Lower leg skin (tissue), 4 donors: Measurements from ENCODE around the gene C16orf89. TPM values are rescaled to one million over a fixed set of nuclear protein-coding genes. Genes with fewer than 3 reads are reported as not detected.
"Not testable (repeated sequence)": the region's sequence is repeated elsewhere in the genome, so short reads cannot be mapped to it uniquely, and the experiment has no call there.

Experiments
- DNase-seq, 2 donors: peaks; one replicate each; pipeline ENCODE4 v3.0.0-alpha.2; 2019; ENCODE audit warnings: low spot score in 2 of 2
- H3K4me3 ChIP-seq: fragments of 200-600 bp; sonication (generic); 2 replicates; pipeline ENCODE4 v1.5.1; 2017; ENCODE audit warnings: mild to moderate bottlenecking, low read depth; ENCODE audit not compliant: poor library complexity, severe bottlenecking
- CTCF ChIP-seq, 3 donors: fragments of 450-650 bp; IDR thresholded peaks; one replicate each; pipeline ENCODE4 v1.5.1; 2016; ENCODE audit warnings: antibody characterized with exemption in 3 of 3, mild to moderate bottlenecking in 3 of 3, moderate library complexity in 2 of 3
- POLR2A ChIP-seq, 2 donors: fragments of 450-650 bp; IDR thresholded peaks; one replicate each; pipeline ENCODE4 v1.6.1; 2016 to 2017; ENCODE audit warnings: antibody characterized with exemption in 2 of 2, mild to moderate bottlenecking in 1 of 2, moderate library complexity in 1 of 2
- WGBS, 2 donors: methylation state at CpG; one replicate each; pipeline ENCODE4 v1.1.5; 2018; 5-methylcytosine and 5-hydroxymethylcytosine counted together
- intact Hi-C: fragments of 100-400 bp; cut with DNase I; formaldehyde crosslinking; loops from one replicate; pipeline ENCODE4 v1.15.0; 2023; ENCODE audit warnings: low total_unique reads
- total RNA-seq, 4 donors: library from RNA; depleted of rRNA; stranded (reverse); fragments of >200 nt; gene quantifications; one replicate each; pipeline ENCODE4 v1.1.0, GENCODE V29; 2016

Gene C16orf89
- total RNA-seq = under 1 TPM in 1 of 4 donors, not detected in 3; 0.12 TPM

GRCh38 chr16:5065813-5066212 is at the start of gene C16orf89:
Gene C16orf89 (minus strand): TSS chr16:5065956. CDS start chr16:5065908, 48 bp downstream.
- DNase-seq = no peak
- TF ChIP-seq POLR2A (IDR thresholded peaks at IDR 0.05) (no peak), CTCF (IDR thresholded peaks at IDR 0.05) (no peak)
- H3K4me3 ChIP-seq = no peak within 1 kb of the TSS
- intact Hi-C loops = no loop called here
- WGBS, 2 donors = 56 to 63% methylated on average over 10 of the region's 10 CpGs

- intact Hi-C loops, H3K4me3 ChIP-seq, DNase-seq: not testable (repeated sequence)
- 76 to 84% methylated on average over 10 of the region's 10 CpGs for WGBS, 2 donors
Measured at GRCh38 chr16:5110933-5111332, 45.2 kb upstream of the C16orf89 start.

GRCh38 chr16:5108505-5109158 is 42.9 kb upstream of the C16orf89 start:
- intact Hi-C loops = no loop called here
- DNase-seq = no peak
- no peak for TF ChIP-seq CTCF (IDR thresholded peaks at IDR 0.05)
- TF ChIP-seq POLR2A (IDR thresholded peaks at IDR 0.05) = no peak
- no peak overlapping the region for H3K4me3 ChIP-seq
- WGBS, 2 donors = 91 to 96% methylated on average over 25 to 27 of the region's 27 CpGs

- intact Hi-C loops, DNase-seq, H3K4me3 ChIP-seq: not testable (repeated sequence)
- 51 to 53% methylated on average over 5 of the region's 5 CpGs for WGBS, 2 donors
Measured at GRCh38 chr16:5105039-5105438, 39.3 kb upstream of the C16orf89 start.

GRCh38 chr16:5103296-5104032 is 37.7 kb upstream of the C16orf89 start:
- 85 to 86% methylated on average over 12 of the region's 12 CpGs for WGBS, 2 donors
- intact Hi-C loops, DNase-seq, H3K4me3 ChIP-seq: not testable (repeated sequence)

- 7 to 10% methylated on average over 4 of the region's 4 CpGs for WGBS, 2 donors
- intact Hi-C loops, DNase-seq, H3K4me3 ChIP-seq: not testable (repeated sequence)
Measured at GRCh38 chr16:5099174-5099573, 33.4 kb upstream of the C16orf89 start.

- DNase-seq = peak; percentile 75 to 96
- peak overlapping the region; percentile 27 for H3K4me3 ChIP-seq
- WGBS, 2 donors = 2% methylated on average over 28 to 32 of the region's 67 CpGs
- intact Hi-C loops = not testable (repeated sequence)
Measured at GRCh38 chr16:5098221-5099159, 32.7 kb upstream of the C16orf89 start.

GRCh38 chr16:5097470-5098220 is 31.9 kb upstream of the C16orf89 start, which contains the start of gene EEF2KMT:
Gene EEF2KMT (minus strand): TSS chr16:5097795. CDS start chr16:5097739, 56 bp downstream.
- WGBS, 2 donors = 0% methylated on average over 20 of the region's 67 CpGs
- peak within 1 kb of the TSS; percentile 70 for H3K4me3 ChIP-seq
- peak; percentile 100 for DNase-seq
- intact Hi-C loops = not testable (repeated sequence)

- peak; percentile 42 to 89 for DNase-seq
Measured at GRCh38 chr16:5097061-5097469, 31.3 kb upstream of the C16orf89 start.

GRCh38 chr16:5096437-5097060 is 30.8 kb upstream of the C16orf89 start:
- H3K4me3 ChIP-seq, intact Hi-C loops, DNase-seq: not testable (repeated sequence)
- 29 to 37% methylated on average over 7 of the region's 7 CpGs for WGBS, 2 donors

More at GRCh38 chr16:5097061-5097469, 31.3 kb upstream of the C16orf89 start:
- 0 to 1% methylated on average over 3 to 12 of the region's 23 CpGs for WGBS, 2 donors
- intact Hi-C loops = not testable (repeated sequence)
- peak overlapping the region; percentile 70 for H3K4me3 ChIP-seq
